ELR (cell line): ENCODE results near the gene FOXK1.

Source experiments
- DNase-seq: peaks from one replicate; pipeline ENCODE4 v3.0.0-alpha.2; 2015; ENCODE audit warnings: low read depth

FOXK1 gene

DNA sequence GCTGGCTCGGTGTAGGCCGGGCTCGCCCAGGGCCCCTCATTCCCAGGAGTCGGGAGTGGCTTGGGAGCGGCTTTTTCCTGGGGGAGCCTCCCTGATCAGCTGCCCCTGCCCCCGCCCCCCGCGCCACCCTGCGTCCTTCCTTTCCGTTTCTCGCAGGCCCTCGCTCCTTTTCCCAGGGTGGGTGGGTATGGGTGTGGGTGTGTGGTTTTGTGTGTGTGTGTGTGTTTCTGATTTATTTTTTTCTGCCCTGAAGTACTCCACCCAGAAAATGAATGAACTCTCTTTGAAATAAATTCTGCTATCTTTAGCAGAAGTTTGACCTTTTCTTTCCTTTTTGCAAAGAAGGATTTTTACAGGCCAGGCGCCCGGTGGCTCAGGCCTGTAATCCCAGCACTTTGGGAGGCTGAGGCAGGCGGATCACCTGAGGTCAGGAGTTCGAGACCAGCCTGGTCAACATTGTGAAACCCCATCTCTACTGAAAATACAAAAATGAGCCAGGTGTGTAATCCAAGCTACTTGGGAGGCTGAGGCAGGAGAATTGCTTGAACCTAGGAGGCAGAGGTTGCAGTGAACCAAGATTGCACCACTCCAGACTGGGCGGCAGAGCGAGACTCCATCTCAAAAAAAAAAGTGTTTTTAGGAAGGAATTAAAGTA lies 63.3 kb downstream of the FOXK1 start:
- no peak for DNase-seq

DNA sequence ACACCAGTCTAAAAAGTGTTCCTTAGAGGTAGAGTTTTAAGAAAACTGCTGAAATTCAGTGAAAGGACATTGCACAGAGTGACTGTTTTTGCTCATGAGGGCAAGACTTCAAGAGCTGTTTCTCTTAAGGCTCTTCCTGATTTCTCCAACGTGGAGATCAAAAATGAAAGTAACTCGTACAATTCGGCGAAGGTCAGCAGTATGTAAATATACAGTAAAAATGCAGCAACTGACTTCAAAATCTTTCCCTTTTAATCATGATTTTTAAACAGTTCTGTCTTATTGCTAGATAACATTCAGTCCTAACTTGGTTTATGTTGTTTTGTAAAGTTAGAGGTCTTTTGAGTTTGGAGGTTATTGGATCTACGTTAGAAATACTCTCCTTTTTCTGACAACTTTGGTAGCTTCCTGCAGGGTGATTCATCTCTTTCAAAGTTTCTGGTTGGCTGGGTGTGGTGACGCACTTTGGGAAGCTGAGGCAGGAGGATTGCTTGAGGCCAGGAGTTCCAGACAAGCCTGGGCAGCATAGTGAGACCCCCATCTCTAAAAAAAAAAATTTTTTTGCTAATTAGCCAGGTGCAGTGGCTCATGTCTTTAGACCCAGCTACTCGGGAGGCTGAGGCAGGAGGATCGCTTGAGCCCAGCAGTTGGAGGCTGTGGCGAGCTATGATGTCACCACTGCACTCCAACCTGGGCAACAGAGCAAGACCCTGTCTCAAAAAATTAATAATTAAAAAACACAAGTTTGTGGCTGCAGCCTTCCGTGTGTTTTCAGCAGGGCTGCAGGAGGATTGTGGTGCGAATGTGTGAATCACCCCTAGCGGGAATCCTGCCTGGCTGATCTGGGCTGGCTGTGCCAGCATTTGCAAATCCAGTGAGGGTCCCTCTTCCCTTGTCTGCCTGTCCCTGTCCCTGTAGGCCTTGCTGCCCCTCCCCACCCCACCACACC lies 64.2 kb downstream of the FOXK1 start:
- peak; percentile 80 for DNase-seq

DNA sequence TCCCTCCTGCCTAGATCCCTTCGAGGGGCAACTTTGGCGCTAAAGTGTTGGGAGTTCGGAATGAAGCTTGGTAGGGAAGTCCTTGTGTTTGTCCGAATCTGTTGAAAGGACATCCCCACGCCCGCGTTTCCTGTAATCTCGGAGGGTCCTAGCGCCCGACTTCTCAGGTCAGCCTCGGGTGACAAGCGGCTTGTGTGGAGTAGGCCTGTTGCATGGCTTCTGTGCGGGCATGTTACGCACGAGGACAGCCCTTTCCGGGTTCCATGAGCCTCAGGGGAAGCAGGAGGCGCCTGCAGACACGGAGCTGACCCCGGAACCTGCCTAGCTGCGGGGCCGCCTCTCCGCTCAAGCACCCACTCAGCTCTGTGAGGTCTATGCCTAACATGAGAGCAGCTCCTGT lies 64.9 kb downstream of the FOXK1 start:
- no peak for DNase-seq

DNA sequence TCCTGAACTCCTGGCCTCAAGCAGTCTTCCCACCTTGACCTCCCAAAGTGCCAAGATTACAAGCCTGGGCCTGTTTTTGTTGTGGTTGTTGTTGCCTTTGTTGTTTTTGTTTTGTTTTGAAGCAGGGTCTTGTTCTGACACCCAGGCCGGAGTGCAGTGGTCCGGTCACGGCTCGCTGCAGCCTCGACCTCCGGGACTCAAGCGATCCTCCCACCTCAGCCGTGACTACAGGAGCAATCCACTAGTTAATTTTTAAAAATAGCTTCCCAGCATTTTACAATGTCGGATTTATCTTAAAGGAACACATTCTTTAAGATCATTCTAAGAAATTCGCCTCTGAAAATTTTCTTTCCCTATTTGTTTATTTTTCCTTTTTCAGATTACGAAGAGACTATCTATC lies 65.7 kb downstream of the FOXK1 start:
- DNase-seq = no peak

DNA sequence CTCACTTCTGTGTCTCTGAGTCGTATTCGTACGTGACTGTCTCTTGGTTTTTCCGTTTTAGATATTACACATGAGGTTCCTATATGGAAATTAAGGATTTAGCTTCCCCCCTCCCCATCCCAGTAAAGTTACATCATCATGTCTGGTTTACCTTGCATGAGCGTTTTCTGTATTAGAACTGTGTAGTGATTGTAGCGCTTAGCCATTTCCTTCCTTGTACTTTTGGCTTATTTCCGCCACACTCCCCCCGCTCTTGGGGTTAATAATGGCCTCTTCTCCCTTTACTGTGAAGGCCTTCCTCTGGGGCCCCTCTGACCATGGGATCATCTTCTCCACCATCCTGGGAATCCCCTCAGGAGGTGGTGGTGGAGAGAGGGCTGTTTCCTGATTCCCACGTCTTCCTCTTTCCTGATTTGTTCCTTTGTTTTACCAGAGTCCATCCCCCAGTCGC lies 66.2 kb downstream of the FOXK1 start:
- DNase-seq = no peak

DNA sequence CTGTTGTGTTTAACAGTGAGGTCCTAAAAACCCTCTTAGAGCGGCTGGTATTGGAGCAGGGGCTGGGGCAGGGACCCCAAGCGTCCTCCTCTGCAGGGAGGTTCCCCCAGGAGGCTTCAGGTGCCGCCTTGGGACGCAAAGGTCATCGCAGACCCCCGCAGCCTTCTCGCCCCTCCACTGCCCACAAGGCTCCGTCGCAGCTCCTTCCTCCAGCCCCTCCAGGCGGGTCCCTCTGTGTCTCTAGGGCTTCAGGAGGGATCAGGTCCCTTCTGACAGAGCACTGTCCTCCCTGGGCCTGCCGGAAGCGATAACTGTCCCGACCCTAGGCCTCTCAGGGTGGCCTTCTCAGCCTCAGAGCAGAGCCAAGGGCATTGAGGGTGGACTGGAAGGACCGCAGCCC lies 67.3 kb downstream of the FOXK1 start:
- DNase-seq = no peak

DNA sequence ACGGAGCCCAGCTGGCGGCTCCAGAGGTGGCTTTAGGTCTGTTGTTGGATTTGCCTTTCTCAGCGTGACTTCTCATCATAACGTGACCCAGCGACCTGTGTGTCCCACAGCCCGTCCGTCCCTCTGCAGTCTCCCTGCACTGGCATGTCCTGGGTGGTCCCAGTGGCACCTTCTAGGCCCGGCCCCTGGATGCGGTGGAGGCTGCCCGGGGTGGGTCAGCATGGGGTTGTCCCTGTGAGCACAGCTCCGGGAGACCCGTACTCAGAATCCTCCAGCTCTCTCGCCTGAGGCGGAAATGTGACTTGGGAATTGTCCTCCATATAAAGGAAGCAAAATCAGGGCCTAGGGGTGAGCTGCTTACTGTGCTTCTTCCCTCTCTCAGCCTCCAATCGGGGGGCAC lies 67.7 kb downstream of the FOXK1 start:
- no peak for DNase-seq

DNA sequence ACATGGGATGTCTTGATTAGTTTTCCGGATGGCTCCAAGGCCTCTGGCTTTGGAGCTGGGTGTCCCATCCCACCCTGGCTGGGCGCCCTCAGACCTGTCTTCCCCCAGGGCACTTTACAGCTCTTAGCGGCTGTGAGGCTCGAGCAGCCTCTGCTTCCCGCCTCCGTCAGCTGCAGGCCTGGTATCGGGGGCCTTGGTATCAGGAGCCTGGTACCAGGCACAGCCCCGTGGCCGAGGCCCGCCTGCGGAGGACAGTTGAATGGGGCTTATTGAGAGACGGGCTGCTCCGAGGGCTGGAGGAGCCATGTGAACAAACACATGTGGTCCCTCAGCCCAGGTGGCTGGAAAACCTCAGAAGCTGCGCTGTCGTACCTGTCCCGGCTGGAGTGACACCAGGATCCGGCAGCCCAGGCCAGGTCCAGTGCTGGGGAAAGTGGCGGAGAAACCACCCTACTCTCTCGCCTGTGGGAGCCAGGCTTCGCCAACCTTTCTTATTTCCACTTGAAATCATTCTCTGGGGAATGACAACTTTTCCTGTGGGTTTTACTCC lies 69.4 kb downstream of the FOXK1 start:
- no peak for DNase-seq

DNA sequence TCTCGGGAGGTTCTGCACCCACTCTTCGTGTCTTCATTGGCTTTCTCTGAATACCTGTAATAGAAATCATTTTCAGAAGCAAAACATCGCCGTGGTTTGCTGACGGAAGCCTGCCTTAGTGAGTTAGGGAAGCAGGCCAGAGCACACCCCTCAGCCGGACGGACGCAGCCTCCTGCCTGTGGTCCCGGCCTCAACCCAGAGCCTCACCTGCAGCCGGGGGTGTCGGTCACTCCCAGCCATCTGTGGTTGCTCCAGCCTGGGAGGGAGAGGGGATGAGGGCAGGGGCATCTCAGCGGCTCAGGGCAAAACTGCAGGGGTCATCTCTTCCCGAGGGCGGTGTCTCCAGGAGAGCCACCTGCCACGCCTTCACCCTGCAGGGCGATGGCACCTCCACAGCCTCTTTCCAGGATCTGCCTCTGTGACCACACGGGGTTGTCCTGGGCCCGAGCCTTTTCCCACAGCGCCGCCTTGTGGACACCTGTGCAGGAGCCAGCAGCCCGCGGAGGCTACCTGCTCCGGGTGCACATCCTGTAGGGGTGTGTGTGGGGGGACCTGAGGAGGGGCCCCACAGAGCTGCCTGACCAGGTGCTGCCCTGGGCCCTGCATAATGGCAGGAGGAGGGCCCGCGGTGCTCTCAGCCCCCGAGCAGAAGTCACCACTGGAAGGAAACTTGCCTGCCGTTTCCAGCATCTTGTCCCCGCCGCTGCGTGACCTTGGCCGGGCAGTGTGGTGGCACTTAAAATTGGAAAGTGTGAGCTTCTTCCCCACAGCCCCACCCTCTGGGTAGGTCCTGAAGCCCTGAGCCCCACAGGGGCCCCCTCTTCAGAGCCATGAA lies 71.7 kb downstream of the FOXK1 start:
- DNase-seq = peak; percentile 72

DNA sequence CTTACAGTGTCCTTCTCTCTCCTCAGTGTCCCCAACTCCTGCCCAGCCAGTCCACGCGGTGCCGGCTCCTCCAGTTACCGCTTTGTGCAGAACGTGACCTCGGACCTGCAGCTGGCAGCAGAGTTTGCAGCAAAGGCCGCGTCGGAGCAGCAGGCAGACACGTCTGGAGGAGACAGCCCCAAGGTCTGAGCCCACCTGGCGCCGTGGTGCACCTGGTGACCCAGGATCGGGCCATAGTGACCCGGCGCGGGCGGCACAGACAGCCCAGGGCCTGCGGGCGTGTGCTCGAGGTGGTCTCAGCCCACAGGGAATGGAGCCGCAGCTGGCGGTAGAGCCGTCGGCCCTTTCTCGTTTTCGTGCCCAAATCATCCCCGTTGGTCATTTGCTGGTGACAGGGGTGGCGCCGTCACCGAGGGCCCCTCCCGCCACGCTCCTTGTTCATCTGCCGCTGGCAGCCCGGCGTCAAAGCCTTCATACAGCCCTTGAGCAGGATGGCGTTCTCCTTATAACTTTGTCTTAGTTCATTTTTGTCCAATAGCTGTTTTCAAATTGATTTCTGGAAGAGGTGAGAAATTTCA lies 72.4 kb downstream of the FOXK1 start:
- no peak for DNase-seq

DNA sequence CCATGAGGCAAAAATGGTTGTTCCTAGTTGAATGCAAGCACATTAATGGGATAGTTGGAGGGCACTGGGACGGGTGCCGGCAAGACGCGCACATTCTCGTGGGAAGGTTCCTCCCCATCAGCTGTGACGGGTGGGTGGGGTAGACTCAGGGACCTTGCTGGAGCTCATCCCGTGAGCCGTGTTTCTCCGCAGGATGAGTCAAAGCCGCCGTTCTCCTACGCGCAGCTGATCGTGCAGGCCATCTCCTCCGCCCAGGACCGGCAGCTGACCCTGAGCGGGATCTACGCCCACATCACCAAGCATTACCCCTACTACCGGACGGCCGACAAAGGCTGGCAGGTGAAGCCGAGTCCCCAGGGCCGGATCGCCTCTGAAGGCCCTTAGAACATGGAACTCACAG lies 73.0 kb downstream of the FOXK1 start:
- no peak for DNase-seq

DNA sequence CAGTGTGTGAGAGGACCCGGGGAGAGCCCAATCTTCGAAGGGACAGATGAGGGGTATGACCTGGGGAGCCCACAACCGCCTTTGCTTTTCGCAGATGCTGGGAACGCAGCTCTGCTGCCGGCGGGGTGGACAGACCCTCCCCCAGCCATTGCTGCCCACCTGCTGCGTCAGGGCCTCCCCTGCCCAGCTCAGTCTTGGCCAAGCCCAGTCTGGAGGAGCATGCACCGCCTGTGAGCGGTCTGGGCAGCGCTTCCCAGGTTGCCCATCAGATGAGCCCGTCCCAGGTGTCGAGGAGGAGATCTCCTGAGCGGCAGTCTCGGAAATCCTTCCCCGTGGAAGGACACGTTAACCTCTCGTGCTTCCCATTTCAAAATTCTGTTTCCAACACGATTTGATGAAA lies 76.0 kb downstream of the FOXK1 start:
- no peak for DNase-seq

DNA sequence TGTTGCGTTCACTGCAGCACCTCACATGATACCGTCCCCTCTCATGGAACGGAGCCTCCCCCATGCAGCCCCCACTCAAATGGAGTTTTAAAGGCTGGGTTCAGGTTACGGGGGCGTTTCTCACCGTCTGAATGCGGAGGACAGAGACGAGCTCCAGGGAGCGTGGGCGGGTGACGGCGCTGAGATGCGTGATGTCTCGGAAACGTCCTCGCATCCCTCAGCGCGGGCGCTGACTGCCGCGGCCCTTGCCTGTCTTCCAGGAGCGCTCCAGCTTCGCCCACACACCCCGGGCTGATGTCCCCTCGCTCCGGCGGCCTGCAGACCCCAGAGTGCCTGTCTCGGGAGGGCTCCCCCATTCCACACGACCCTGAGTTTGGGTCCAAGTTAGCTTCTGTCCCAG lies 76.7 kb downstream of the FOXK1 start:
- DNase-seq = no peak

DNA sequence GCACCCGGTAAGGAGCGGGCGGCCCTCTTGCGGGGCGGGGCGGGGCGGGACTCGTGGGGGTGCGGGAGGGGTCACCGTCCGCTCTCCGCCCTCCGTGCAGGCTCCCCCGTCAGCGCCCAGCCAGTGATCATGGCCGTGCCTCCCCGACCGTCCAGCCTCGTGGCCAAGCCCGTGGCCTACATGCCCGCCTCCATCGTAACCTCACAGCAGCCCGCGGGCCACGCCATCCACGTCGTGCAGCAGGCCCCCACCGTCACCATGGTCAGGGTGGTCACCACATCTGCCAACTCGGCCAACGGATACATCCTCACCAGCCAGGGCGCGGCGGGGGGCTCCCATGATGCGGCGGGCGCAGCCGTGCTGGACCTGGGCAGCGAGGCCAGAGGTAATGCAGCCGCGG lies 77.1 kb downstream of the FOXK1 start:
- DNase-seq = no peak

DNA sequence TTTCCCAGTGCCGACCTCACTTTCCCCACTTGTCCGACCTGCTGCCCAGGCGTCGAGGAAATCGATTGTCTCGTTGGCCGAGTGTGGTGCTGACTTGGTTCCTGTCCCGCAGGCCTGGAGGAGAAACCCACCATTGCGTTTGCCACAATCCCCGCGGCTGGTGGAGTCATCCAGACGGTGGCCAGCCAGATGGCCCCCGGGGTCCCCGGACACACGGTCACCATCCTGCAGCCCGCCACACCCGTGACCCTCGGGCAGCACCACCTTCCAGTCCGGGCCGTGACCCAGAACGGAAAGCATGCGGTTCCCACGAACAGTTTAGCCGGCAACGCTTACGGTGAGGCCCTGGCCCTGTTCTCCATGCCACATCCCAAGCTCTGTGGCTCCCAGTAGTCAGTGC lies 78.9 kb downstream of the FOXK1 start:
- DNase-seq = no peak

DNA sequence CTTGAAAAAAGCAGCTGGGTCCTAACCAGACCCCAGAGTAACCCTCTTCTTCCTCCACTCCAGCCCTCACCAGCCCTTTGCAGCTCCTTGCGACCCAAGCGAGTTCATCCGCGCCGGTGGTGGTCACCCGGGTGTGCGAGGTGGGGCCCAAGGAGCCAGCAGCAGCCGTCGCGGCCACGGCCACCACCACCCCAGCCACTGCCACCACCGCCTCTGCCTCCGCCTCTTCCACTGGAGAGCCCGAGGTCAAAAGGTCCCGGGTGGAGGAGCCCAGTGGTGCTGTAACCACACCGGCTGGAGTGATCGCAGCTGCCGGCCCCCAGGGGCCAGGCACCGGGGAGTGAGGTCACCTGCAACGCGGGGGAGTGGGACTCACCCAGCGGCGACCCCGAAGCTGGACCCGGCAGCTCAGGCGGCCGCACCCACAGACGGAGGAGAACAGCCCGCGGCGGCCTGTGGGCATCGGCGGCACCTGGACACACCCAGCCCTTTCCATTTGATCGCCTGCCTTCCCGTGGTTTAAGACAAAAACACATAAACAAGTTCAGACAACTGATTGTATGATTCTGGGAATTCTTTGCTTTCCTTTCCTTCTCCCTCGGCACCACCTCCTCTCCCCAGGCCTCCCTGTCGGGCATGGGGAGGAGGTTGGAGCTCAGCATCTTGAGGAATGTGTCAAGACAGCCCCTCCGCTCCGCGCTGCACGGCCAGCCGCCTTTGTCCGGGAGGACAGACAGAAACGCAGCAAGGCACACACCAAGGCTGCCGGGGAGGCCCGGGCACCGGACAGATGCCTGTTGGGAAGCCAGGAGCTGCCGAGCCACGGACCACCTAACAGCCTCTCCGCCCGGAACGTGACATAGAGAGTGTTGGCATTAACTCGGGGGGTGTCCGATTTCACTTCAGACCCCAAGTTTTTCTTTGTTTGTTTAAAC lies 80.3 kb downstream of the FOXK1 start:
- DNase-seq = no peak

DNA sequence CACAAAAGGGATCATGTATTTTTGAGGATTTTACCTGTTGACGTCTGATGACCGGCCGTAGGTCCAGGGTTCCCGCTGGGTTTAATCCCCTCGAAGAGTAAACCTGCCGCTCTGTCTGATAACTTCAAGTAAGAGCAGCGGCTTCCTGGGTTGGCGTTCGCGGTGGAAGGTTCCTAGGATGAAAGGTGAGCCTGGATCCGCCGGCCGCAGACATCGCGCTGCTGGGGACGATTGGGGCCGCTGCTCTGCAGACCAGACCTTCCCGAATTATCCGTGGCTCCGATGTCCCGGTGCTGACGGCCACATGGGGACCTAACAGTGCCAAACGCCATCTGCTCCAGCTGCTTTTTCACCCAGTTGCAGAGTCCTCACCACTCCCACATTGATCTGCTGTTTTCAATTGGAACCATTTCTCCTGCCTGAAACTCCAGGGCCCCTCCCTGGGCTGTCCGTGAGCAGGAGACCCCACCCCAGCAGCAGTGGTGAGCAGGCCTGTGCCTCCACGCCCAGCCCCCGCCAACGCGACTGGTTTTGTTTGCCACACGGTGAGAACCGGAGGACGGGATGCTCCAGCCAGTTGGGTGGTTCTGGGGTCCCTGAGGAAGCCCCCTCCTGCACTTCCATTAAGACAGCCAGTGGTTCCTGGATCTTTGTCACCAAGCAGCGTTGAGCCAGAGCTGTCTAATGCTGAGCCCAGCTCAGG lies 81.1 kb downstream of the FOXK1 start:
- DNase-seq = no peak

DNA sequence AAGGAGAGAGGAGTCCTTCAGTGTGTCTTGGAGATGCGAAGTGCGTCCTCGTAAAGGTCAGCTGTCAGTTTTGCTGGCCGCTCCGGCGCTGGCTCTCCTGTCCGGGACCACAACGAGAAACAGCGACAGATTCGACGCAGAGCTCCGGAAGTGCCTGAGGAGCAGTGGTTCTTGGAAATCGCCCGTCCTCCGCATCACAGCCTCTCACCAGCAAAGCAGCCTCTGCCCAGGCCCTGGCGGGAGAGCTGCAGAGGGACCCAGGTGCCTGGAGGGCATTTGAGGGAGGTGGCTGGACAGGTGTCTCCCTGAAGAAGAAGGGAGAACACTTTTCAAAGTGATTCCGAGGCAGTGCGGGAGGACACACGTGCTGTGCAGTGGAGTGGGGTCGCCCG lies 81.7 kb downstream of the FOXK1 start:
- no peak for DNase-seq

DNA sequence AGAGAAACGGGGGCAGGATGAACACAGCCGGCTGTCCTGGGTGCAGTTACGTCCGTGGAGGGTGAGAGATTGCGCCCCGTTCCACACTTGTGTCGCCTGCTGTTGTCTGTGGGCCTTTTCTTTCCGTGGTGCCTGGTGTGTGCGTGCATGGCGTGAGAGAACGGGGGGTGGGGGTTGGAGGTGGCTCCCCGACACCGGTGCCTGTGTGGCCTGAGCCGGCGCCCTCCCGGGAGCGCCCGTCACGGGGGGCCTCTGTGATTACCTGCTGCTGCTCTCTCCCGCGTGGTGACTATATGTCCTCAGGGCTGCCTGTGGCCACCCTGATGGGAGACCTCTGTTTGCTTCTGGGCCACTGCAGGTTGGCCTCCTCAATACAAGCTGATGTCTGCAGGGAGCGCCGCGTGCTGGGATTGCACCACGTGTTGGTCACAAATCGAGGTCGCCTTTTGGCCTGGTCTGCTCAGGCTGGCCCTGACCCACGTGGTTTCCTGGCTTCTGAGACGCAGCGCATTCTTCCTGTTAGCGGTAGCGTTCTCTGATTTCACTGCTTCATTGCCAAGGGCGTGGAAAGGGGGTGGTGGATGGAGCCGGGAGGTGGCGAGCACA lies 82.4 kb downstream of the FOXK1 start:
- no peak for DNase-seq
